GM12865 (cell line): ENCODE data around the gene SORCS3.

Source experiments
- DNase-seq: peaks from one replicate; pipeline ENCODE4 v3.0.0; 2010; ENCODE audit warnings: low read depth
- H3K4me3 ChIP-seq: 2 replicates; pipeline ENCODE4 v1.5.1; 2011; ENCODE audit warnings: mild to moderate bottlenecking, low read depth, low read length, control low read depth
- TF ChIP-seq, protein P1 (sequence below): IDR thresholded peaks from 2 replicates; pipeline ENCODE4 v1.5.1; 2011; ENCODE audit warnings: low read length, control low read depth, low read depth, inconsistent platforms; ENCODE audit not compliant: insufficient read depth; ENCODE audit errors: missing control alignments

The SORCS3 gene

DNA sequence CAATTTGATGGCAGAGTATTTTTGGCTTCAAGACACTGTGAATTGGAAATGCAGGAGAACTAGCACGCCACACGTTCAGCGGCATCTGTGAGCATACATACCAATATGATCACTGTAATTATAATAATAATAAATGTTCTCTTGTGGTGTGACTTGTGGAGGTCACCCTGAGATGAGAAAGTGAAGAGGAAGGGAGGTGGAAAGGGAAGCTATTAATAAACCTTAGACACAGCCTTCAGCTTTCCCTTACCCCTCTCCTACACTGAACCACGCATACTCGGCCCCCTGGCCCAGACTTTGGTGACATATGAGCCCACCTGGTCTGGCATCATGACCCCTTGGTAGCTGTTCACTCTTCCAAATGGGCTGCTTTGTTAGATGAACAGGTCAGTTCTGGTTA is 139.1 kb downstream of the SORCS3 start:
- H3K4me3 ChIP-seq, result no peak overlapping the region
- TF ChIP-seq, protein P1, sequence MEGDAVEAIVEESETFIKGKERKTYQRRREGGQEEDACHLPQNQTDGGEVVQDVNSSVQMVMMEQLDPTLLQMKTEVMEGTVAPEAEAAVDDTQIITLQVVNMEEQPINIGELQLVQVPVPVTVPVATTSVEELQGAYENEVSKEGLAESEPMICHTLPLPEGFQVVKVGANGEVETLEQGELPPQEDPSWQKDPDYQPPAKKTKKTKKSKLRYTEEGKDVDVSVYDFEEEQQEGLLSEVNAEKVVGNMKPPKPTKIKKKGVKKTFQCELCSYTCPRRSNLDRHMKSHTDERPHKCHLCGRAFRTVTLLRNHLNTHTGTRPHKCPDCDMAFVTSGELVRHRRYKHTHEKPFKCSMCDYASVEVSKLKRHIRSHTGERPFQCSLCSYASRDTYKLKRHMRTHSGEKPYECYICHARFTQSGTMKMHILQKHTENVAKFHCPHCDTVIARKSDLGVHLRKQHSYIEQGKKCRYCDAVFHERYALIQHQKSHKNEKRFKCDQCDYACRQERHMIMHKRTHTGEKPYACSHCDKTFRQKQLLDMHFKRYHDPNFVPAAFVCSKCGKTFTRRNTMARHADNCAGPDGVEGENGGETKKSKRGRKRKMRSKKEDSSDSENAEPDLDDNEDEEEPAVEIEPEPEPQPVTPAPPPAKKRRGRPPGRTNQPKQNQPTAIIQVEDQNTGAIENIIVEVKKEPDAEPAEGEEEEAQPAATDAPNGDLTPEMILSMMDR, result no peak
- DNase-seq, result no peak

DNA sequence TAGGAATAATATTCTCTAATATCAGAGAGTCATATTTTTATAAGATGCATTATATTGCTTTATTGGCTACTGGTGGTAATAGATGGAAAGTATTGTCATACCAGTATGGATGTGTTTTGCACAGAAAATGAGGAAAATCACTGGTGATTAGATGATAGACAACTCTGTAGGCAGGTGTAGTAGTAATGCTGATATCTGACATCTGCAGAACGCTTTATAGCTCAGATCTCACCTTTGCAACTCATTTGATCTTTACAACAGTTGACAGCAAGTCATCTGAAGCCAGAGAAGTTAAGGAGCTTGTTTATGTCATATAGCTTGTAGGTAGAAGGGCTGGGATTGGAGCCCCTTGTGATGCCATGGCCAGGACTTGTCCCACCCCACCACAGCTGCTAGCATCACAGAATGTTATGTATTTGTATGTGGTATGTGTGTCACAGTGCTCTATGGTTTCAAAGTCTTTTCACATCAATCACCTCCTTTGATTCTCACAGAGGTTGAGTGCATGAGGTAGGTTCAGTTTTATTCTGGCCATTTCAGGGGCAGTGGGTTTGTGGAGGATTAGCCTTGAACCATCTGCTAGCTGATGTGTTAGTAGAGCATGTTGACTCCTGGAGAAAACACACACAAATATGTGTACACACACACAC is 140.0 kb downstream of the SORCS3 start:
- TF ChIP-seq, protein P1, result no peak
- DNase-seq, result no peak
- no peak overlapping the region for H3K4me3 ChIP-seq

DNA sequence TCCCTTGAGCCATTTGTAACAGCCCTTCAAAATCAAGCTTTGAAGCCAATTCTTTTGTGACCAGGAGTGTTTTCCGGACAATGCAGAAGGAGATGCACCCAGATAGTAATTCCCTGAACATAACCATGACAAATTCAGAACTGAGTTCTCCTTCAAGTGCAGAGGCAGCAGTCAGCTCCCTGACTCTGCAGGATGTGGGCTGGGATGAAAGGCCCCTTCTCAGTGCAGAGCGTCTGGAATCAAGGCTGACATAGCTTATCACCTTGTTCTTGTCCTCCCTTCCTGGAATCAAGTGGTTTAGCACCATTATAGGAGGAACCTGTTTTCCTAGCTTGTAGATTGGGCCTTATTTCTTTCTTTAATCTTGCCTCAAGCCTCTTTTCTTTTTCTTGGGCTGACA is 143.4 kb downstream of the SORCS3 start:
- H3K4me3 ChIP-seq, result no peak overlapping the region
- TF ChIP-seq, protein P1, result no peak
- no peak for DNase-seq

DNA sequence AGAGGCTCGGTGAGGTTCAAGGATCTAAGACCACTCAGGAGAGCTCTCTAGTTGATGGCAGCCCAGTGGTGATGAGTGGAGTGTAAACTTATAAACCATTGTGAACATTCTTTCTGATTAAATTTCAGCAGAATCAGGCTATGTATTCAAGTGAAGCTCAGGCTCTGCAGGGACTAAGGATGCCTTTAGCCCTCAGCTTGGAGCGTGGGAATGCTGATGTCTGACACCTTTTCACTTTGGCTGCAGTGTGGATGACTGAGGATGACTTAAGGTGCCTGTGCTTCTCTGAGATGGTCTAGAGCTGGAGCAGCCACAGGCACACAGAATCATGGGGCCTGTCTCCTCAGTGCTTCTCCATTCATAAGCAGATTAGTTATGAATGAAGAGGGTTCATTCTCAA is 150.4 kb downstream of the SORCS3 start:
- H3K4me3 ChIP-seq, result no peak overlapping the region
- no peak for DNase-seq
- TF ChIP-seq, protein P1, result no peak

DNA sequence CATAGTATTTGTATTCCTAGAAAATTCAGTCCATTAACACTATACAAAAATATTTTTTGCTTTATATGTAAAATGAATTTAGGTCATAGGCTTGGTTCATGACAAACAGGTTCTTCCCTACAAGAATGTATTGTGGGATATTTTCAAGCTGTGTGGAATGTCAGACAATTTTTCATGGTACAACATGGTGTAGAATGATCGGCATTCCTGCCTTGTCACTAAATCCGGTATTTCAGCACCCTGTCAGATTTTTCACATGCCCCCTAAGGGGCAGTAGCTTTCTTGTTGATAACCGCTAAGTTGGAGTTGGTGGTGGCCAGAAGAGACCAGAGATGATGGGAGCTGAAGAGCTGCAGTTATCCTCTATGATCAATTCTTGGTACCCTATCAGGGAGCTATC is 154.3 kb downstream of the SORCS3 start:
- H3K4me3 ChIP-seq, result no peak overlapping the region
- DNase-seq, result no peak
- TF ChIP-seq, protein P1, result no peak

DNA sequence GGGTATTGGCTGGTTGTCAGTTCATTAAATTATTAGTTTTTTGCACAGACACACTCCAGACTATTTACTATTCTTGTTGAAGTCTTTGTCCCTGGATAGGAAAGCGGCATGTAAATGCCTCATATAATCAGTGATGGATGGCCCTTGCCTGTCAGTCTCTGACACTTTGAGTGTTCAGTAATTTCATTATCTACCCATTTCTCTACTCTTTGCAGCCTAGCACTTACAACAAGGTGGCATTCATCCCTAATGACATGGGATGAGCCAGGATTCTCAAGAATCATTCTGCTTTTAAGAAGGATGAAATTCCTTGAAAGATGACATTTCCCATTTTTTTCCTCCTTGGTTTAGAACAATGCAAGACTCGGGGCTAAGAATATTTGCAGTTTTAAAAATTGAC is 155.7 kb downstream of the SORCS3 start:
- no peak overlapping the region for H3K4me3 ChIP-seq
- TF ChIP-seq, protein P1, result no peak
- DNase-seq, result no peak

DNA sequence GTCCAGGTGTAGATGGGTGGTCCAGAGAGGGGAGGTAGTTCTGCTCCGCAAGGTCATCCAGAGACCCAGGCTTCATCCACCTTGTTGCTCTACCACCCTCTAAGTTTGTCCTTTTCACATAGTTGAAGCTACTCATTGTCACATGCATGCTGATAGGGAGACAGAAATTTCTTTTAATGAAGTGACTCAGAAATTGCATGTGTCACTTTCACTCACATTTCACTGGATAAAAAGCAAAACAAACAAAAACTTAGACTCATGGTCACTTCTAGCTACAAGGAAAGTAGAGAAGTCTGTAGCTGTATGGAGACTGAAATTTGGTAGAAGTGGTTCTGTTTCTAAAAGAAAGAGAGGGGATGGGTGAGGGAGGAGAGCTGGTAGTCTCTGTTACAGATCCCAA is 161.9 kb downstream of the SORCS3 start:
- TF ChIP-seq, protein P1, result no peak
- DNase-seq, result no peak
- no peak overlapping the region for H3K4me3 ChIP-seq
